Lung (tissue), 12 donors: ENCODE data around the gene AFAP1. TPM values are rescaled to one million over a fixed set of nuclear protein-coding genes. Genes with fewer than 3 reads are reported as not detected.

Experiments used
- ATAC-seq: fragments of 200-7000 bp; cut with Tn5 transposase; one replicate; pipeline ENCODE4 v1.9.1; 2020; ENCODE audit warnings: moderate number of reproducible peaks; ENCODE audit not compliant: insufficient read depth, low FRiP score
- DNase-seq, 3 donors: peaks; one replicate each; pipeline ENCODE4 v3.0.0-alpha.2; 2013 to 2017
- H3K27ac ChIP-seq, 2 donors: one replicate each; pipeline ENCODE4 v1.5.1; 2013; ENCODE audit warnings: mild to moderate bottlenecking in 2 of 2, moderate library complexity in 2 of 2, control low read depth in 1 of 2, inconsistent platforms in 1 of 2, low read depth in 1 of 2, low read length in 1 of 2
- H3K27me3 ChIP-seq, 3 donors: one replicate each; pipeline ENCODE4 v1.5.1; 2013; ENCODE audit warnings: low read length in 2 of 3; ENCODE audit not compliant: control insufficient read depth in 3 of 3, insufficient read depth in 3 of 3
- H3K36me3 ChIP-seq, 4 donors: one replicate each; pipeline ENCODE4 v1.5.1; 2013; ENCODE audit warnings: low read length in 4 of 4, mild to moderate bottlenecking in 1 of 4, moderate library complexity in 1 of 4; ENCODE audit not compliant: control insufficient read depth in 4 of 4, insufficient read depth in 4 of 4
- H3K4me1 ChIP-seq, 5 donors: one replicate each; pipeline ENCODE4 v1.5.1; 2013; ENCODE audit warnings: low read length in 5 of 5, mild to moderate bottlenecking in 2 of 5, moderate library complexity in 1 of 5; ENCODE audit not compliant: control insufficient read depth in 5 of 5, insufficient read depth in 5 of 5
- H3K4me3 ChIP-seq: one replicate; pipeline ENCODE4 v1.5.1; 2013; ENCODE audit warnings: mild to moderate bottlenecking, control low read depth, moderate library complexity
- H3K9ac ChIP-seq, 2 donors: one replicate each; pipeline ENCODE4 v1.5.1; 2013; ENCODE audit warnings: low read length in 2 of 2, control low read depth in 1 of 2; ENCODE audit not compliant: insufficient read depth in 1 of 2
- H3K9me3 ChIP-seq, 4 donors: one replicate each; pipeline ENCODE4 v1.5.1; 2013; ENCODE audit warnings: low read length in 3 of 4, mild to moderate bottlenecking in 1 of 4, moderate library complexity in 1 of 4; ENCODE audit not compliant: control insufficient read depth in 4 of 4, insufficient read depth in 3 of 4
- CTCF ChIP-seq: IDR thresholded peaks from 2 replicates; pipeline ENCODE4 v1.5.1; 2012; ENCODE audit warnings: mild to moderate bottlenecking; ENCODE audit errors: control extremely low read depth, extremely low read depth
- WGBS, 2 donors: extraction: QIAGEN DNeasy Blood & Tissue Kit; methylation state at CpG; one replicate each; pipeline ENCODE4 v1.1.7; 2013; 5-methylcytosine and 5-hydroxymethylcytosine counted together
- polyA plus RNA-seq, 2 donors: library from polyadenylated mRNA; stranded (reverse); fragments of 200-250 nt; gene quantifications; one replicate each; pipeline ENCODE4 v1.2.1, GENCODE V29; 2013
- total RNA-seq, 2 donors: library from RNA; depleted of rRNA in 1 of 2; stranded (reverse); fragments of >200 nt in 1 of 2; gene quantifications; one replicate each; pipeline ENCODE4 v1.2.1, GENCODE V29; 2014 to 2021
- donor health status: control.
- donor health status: control.
- donor health status: Bipolar disorder and iron deficiency.
- donor health status: healthy.
- donor health status: DM: yes; HTN: yes; CAD: no.

The AFAP1 gene
- total and polyA plus RNA-seq, 4 donors = 5.3 to 34.1 (median 12.3) TPM

DNA sequence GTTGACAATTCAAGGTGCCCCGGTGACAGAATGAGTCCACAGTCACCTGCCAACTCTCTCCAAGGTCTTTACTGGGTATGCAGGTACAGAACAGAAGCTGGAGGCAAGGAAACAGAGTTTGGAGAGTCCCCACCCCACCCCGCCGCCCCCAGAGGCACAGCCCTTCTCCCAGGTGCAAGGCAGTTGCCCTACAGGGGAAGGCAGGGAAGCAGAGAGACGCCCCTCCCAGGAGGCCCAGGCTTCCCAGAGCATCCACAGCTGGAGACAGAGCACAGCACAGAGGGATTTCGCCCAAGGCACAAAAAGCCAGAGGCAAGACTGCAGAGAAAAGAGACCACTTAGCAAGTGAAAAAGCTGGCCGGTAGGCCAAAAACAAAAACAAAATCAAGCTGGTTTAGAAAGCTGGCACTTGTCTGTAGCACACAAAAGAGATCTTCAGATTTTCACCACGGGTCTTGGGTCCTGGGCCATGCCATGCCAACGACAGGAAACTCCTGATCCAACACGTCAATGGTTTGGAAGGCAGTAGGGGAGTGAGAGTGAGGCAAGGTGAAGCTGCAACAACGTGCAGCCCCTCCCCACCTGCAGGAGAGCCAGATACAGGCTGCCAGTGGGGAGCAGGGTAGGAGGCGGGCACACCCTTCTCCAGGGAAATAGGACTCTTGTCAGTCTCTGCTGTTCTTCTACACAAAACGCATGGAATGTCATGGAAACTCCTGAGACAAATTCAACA is 113.3 kb downstream of the AFAP1 start:
- 90 to 92% methylated on average over 12 of the region's 12 CpGs for WGBS, 2 donors
- Histone ChIP-seq H3K27me3 (no peaks in the 10 kb centered on the region), H3K4me3 (no peak overlapping the region), H3K9me3 (no peaks in the 10 kb centered on the region), H3K36me3 (peaks cover 0 to 8% (median 4%) of the 10 kb centered on the region in 4 donors), H3K4me1 (peaks cover under 1 to 55% (median 42%) of the 10 kb centered on the region in 5 donors), H3K27ac (no peak overlapping the region), H3K9ac (no peak overlapping the region)
- TF ChIP-seq CTCF = no peak
- DNase-seq = no peak
- no peak for ATAC-seq

DNA sequence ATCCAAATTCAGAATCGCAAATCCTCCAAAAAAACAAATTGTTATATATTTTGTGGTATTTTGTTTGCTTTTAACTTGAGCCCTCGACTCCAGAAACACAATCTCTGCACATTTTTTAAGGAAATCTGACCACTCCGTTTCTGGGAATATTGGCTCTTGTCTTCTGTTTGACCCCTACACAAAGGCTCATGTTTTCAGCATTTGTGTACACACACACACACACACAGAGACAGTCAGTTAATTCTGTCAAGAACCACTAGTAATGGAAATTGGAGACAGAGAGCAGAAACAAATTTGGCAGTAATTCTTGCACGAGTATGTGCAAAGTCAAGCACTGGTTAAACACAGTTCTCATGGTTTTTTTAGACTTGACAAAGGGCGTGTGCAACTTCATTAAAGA is 115.4 kb downstream of the AFAP1 start:
- DNase-seq (peak; percentile 51 to 89 (median 84)), ATAC-seq (no peak)
- Histone ChIP-seq H3K9ac (peak overlapping the region in 1 of 2 donors; percentile 34), H3K27ac (no peak overlapping the region), H3K4me1 (peaks cover 0 to 53% (median 43%) of the 10 kb centered on the region in 5 donors), H3K36me3 (peaks cover 0 to 8% (median 5%) of the 10 kb centered on the region in 4 donors), H3K9me3 (no peaks in the 10 kb centered on the region), H3K4me3 (no peak overlapping the region), H3K27me3 (no peaks in the 10 kb centered on the region)
- 57 to 78% methylated on average over 5 of the region's 5 CpGs for WGBS, 2 donors
- no peak for TF ChIP-seq CTCF

- peak; percentile 67 to 83 (median 79) for DNase-seq
- H3K9me3 ChIP-seq = no peaks in the 10 kb centered on the region
- WGBS, 2 donors = 56 to 68% methylated on average over 9 of the region's 9 CpGs
These were observed 116.2 kb downstream of the AFAP1 start for GRCh38 chr4:7823416-7823824.

More at GRCh38 chr4:7823416-7823824, 116.2 kb downstream of the AFAP1 start:
- Histone ChIP-seq H3K4me1 (peaks cover 0 to 56% (median 46%) of the 10 kb centered on the region in 5 donors), H3K36me3 (peaks cover 0 to 10% (median 6%) of the 10 kb centered on the region in 4 donors), H3K4me3 (no peak overlapping the region), H3K9ac (peak overlapping the region in 1 of 2 donors; percentile 56), H3K27ac (peak overlapping the region; percentile 70 to 76), H3K27me3 (no peaks in the 10 kb centered on the region)
- no peak for TF ChIP-seq CTCF
- no peak for ATAC-seq
